Panc1 (cell line): Measurements from ENCODE around the gene AGPAT1. TPM values are rescaled to one million over a fixed set of nuclear protein-coding genes. Genes with fewer than 3 reads are reported as not detected.

Experiments
- ATAC-seq: fragments of 200-7000 bp; cut with Tn5 transposase; 2 replicates; pipeline ENCODE4 v1.9.1; 2020; ENCODE audit warnings: mild to moderate bottlenecking, moderate library complexity
- BruUV-seq: library from RNA; stranded (reverse); fragments of 400-500 nt; replicated peaks from 2 replicates; lab custom pipeline; 2021; lab: Mats Ljungman, UMichigan
- CTCF ChIA-PET: fragments of 300-600 bp; sonication (Branson Sonifier 250); formaldehyde crosslinking; loops from one replicate; lab custom pipeline; 2022; ENCODE audit warnings: antibody characterized with exemption; lab: Charles Lee
- POLR2A ChIA-PET: fragments of 300-600 bp; sonication (Branson Sonifier 250); formaldehyde crosslinking; loops from one replicate; lab custom pipeline; 2022; ENCODE audit warnings: antibody characterized with exemption; lab: Charles Lee
- DNase-seq: peaks from one replicate; pipeline ENCODE4 v3.0.0-alpha.2; 2010; ENCODE audit warnings: low read depth, low spot score
- H3K27ac ChIP-seq: 2 replicates; pipeline ENCODE4 v1.5.1; 2011; ENCODE audit warnings: mild to moderate bottlenecking, low read length, inconsistent platforms
- H3K27me3 ChIP-seq: fragments of 200-500 bp; sonication (Bioruptor generic); 2 replicates; pipeline ENCODE4 v1.6.0; 2014; ENCODE audit warnings: low read length, inconsistent platforms; ENCODE audit not compliant: control insufficient read depth, insufficient read depth
- H3K36me3 ChIP-seq: fragments of 200-500 bp; sonication (Bioruptor generic); 2 replicates; pipeline ENCODE4 v1.5.1; 2014; ENCODE audit warnings: inconsistent platforms, mild to moderate bottlenecking, low read length, moderate library complexity; ENCODE audit not compliant: control insufficient read depth, insufficient read depth
- H3K4me1 ChIP-seq: 2 replicates; pipeline ENCODE4 v1.5.1; 2011; ENCODE audit warnings: inconsistent platforms, mild to moderate bottlenecking, low read length, moderate library complexity; ENCODE audit not compliant: control insufficient read depth, insufficient read depth
- H3K4me3 ChIP-seq, 2 experiments: 2 replicates each; pipeline ENCODE4 v1.5.1; 2011 to 2012; ENCODE audit warnings: low read depth in 2 of 2, low read length in 2 of 2, mild to moderate bottlenecking in 2 of 2, inconsistent platforms in 1 of 2, moderate library complexity in 1 of 2
- H3K9me3 ChIP-seq: fragments of 200-500 bp; sonication (Bioruptor generic); 2 replicates; pipeline ENCODE4 v1.5.1; 2014; ENCODE audit warnings: low read depth, mild to moderate bottlenecking, inconsistent platforms, low read length, moderate library complexity; ENCODE audit not compliant: control insufficient read depth, insufficient read depth
- CTCF ChIP-seq: fragments of 450-650 bp; IDR thresholded peaks from 2 replicates; pipeline ENCODE4 v1.5.1; 2017; ENCODE audit warnings: mild to moderate bottlenecking
- POLR2AphosphoS5 ChIP-seq: IDR thresholded peaks from 2 replicates; pipeline ENCODE4 v1.6.1; 2012; ENCODE audit warnings: mild to moderate bottlenecking, low read depth, low read length, moderate library complexity
- SIN3A ChIP-seq: IDR thresholded peaks from 2 replicates; pipeline ENCODE4 v1.6.1; 2012; ENCODE audit warnings: low read depth, mild to moderate bottlenecking, low read length, moderate library complexity, borderline replicate concordance; ENCODE audit not compliant: insufficient read depth
- TCF7L2 ChIP-seq: IDR thresholded peaks from 2 replicates; pipeline ENCODE4 v1.6.1; 2011; ENCODE audit warnings: mild to moderate bottlenecking, low read depth, low read length, inconsistent platforms
- in situ Hi-C: cut with HindIII; loops from 2 replicates; pipeline ENCODE4 v1.10.0; 2016; ENCODE audit warnings: low sequenced_read_pairs, low pct_unique_long_range_greater_than_20kb
- intact Hi-C: fragments of 100-400 bp; cut with micrococcal nuclease; formaldehyde crosslinking; loops from one replicate; pipeline ENCODE4 v1.10.0; 2022; ENCODE audit not compliant: unreplicated experiment
- total RNA-seq: library from RNA; stranded (reverse); gene quantifications from one replicate; pipeline ENCODE4 v1.2.1, GENCODE V29; 2021; ENCODE audit not compliant: unreplicated experiment
- TF ChIP-seq, protein P1 (sequence below), 2 experiments: IDR thresholded peaks; 2 replicates each; pipeline ENCODE4 v1.6.1; 2011 to 2012; ENCODE audit warnings: low read depth in 2 of 2, control low read depth in 1 of 2, low read length in 1 of 2, mild to moderate bottlenecking in 1 of 2, moderate library complexity in 1 of 2; ENCODE audit not compliant: insufficient read depth in 1 of 2

Gene AGPAT1
- total RNA-seq, 1 experiment from 2014 or later, result 88.4 TPM

DNA sequence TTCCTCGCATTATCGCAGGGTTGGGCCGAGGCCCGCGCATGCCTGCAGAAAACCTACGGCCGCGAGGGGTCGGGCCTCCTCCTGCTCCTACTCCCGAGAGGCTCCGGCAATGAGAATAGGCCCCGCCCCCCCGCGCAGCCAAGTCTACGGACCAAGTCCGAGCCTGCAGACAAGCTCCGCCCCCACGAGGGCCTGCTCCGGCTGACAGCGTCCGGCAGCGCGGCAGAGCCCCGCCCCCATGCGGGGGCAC lies 19.7 kb upstream of the AGPAT1 start:
- CTCF ChIA-PET, result interaction anchor here (0.6 to 1.0 kb wide), 7 partner anchors 18 to 672 kb away, joined by 3 to 10 read pairs (median 6); partner anchors contain the start of gene ATF6B
- TF ChIP-seq POLR2AphosphoS5 (no peak), CTCF (no peak), TCF7L2 (no peak), SIN3A (no peak)
- TF ChIP-seq, protein P1, sequence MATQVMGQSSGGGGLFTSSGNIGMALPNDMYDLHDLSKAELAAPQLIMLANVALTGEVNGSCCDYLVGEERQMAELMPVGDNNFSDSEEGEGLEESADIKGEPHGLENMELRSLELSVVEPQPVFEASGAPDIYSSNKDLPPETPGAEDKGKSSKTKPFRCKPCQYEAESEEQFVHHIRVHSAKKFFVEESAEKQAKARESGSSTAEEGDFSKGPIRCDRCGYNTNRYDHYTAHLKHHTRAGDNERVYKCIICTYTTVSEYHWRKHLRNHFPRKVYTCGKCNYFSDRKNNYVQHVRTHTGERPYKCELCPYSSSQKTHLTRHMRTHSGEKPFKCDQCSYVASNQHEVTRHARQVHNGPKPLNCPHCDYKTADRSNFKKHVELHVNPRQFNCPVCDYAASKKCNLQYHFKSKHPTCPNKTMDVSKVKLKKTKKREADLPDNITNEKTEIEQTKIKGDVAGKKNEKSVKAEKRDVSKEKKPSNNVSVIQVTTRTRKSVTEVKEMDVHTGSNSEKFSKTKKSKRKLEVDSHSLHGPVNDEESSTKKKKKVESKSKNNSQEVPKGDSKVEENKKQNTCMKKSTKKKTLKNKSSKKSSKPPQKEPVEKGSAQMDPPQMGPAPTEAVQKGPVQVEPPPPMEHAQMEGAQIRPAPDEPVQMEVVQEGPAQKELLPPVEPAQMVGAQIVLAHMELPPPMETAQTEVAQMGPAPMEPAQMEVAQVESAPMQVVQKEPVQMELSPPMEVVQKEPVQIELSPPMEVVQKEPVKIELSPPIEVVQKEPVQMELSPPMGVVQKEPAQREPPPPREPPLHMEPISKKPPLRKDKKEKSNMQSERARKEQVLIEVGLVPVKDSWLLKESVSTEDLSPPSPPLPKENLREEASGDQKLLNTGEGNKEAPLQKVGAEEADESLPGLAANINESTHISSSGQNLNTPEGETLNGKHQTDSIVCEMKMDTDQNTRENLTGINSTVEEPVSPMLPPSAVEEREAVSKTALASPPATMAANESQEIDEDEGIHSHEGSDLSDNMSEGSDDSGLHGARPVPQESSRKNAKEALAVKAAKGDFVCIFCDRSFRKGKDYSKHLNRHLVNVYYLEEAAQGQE (IDR thresholded peaks at IDR 0.05; ENCODE audit: insufficient read depth in 1 of 2, low read depth in 2 of 2, low read length in 1 of 2), result no peak; a peak in 1 of 4 replicates
- no peaks in the 10 kb centered on the region for H3K9me3 ChIP-seq
- no peaks in the 10 kb centered on the region; the same call in 1 of the 2 replicates for H3K36me3 ChIP-seq
- peak overlapping the region; percentile 99; the same call in 1 of the 2 replicates for H3K27ac ChIP-seq
- POLR2A ChIA-PET, result interaction anchor here (0.6 to 1.0 kb wide), 2 partner anchors 18 to 37 kb away, joined by 4 to 5 read pairs; no protein-coding TSS in a partner anchor
- H3K27me3 ChIP-seq, result no peaks in the 10 kb centered on the region
- H3K4me3 ChIP-seq, result peak overlapping the region; percentile 86 to 94; a peak in 3 of 4 replicates
- no TSS peak for BruUV-seq
- DNase-seq (peak; percentile 92), ATAC-seq (no peak)
- in situ Hi-C loops, result no loop called here
- intact Hi-C loops, result loop anchor here (10.0 kb wide), 1 partner anchor 81 kb away; no protein-coding TSS in a partner anchor
- H3K4me1 ChIP-seq, result peaks cover 33% of the 10 kb centered on the region

GRCh38 chr6:32194825-32195651 lies 19.2 kb upstream of the AGPAT1 start:
- TF ChIP-seq SIN3A (no peak), TCF7L2 (no peak), POLR2AphosphoS5 (peak; percentile 60; the same call in 1 of the 2 replicates), CTCF (peak; percentile 78)
- TF ChIP-seq, protein P1 (IDR thresholded peaks at IDR 0.05; ENCODE audit: insufficient read depth in 1 of 2, low read depth in 2 of 2, low read length in 1 of 2), result 0 out of 4 replicates have a peak, but pooled peaks of 1 of the 2 experiments have one; percentile 16
- DNase-seq, result no peak
- ATAC-seq, result peak; percentile 92
- CTCF ChIA-PET, result interaction anchor here (0.6 to 1.0 kb wide), 5 partner anchors 9 to 76 kb away, joined by 3 to 10 read pairs (median 7); partner anchors contain the start of gene ATF6B
- H3K4me1 ChIP-seq, result peaks cover 36% of the 10 kb centered on the region
- in situ Hi-C loops, result no loop called here
- TSS peak; percentile 99 for BruUV-seq
- peak overlapping the region; percentile 47 to 84 for H3K4me3 ChIP-seq
- no peaks in the 10 kb centered on the region; the same call in 1 of the 2 replicates for H3K36me3 ChIP-seq
- intact Hi-C loops, result loop anchor here (10.0 kb wide), 1 partner anchor 80 kb away; no protein-coding TSS in a partner anchor
- no peaks in the 10 kb centered on the region for H3K9me3 ChIP-seq
- no peaks in the 10 kb centered on the region for H3K27me3 ChIP-seq
- POLR2A ChIA-PET, result interaction anchor here (0.6 to 1.0 kb wide), 2 partner anchors 17 to 43 kb away, joined by 4 to 5 read pairs; no protein-coding TSS in a partner anchor
- peak overlapping the region; percentile 99 for H3K27ac ChIP-seq
